KOPT-K1 (cell line): ENCODE results near the gene NRXN2.

Experiments used
- H3K27ac ChIP-seq: fragments of 200-600 bp; sonication (generic); 2 replicates; pipeline ENCODE4 v1.5.1; 2016; ENCODE audit warnings: antibody characterized with exemption, mild to moderate bottlenecking, low read depth, low read length; ENCODE audit not compliant: poor library complexity, severe bottlenecking
- H3K36me3 ChIP-seq: fragments of 200-600 bp; sonication (generic); 2 replicates; pipeline ENCODE4 v1.5.1; 2017; ENCODE audit warnings: antibody characterized with exemption, mild to moderate bottlenecking, low read length, moderate library complexity; ENCODE audit not compliant: insufficient read depth
- H3K9me3 ChIP-seq: fragments of 200-600 bp; sonication (generic); 2 replicates; pipeline ENCODE4 v1.5.1; 2017; ENCODE audit warnings: antibody characterized with exemption, low read length, mild to moderate bottlenecking; ENCODE audit not compliant: insufficient read depth, poor library complexity, severe bottlenecking

NRXN2 gene

GRCh38 chr11:64762674-64763525 is 39.9 kb upstream of the NRXN2 start:
- Histone ChIP-seq H3K9me3 (no peaks in the 10 kb centered on the region), H3K27ac (peak overlapping the region; percentile 64), H3K36me3 (peaks cover 70% of the 10 kb centered on the region)

GRCh38 chr11:64762277-64762673 is 39.3 kb upstream of the NRXN2 start:
- peak overlapping the region; percentile 64 for H3K27ac ChIP-seq
- peaks cover 64% of the 10 kb centered on the region for H3K36me3 ChIP-seq
- H3K9me3 ChIP-seq: no peaks in the 10 kb centered on the region

- Histone ChIP-seq H3K27ac (peak overlapping the region; percentile 0), H3K9me3 (no peaks in the 10 kb centered on the region), H3K36me3 (peaks cover 51% of the 10 kb centered on the region)
These were observed 37.9 kb upstream of the NRXN2 start for GRCh38 chr11:64760759-64761420.

GRCh38 chr11:64759722-64760719 is 37.0 kb upstream of the NRXN2 start, which contains the start of gene PYGM:
Gene PYGM, minus strand, starts transcription at chr11:64759974. Its CDS starts 76 bp downstream, at chr11:64759898.
- Histone ChIP-seq H3K36me3 (peaks cover 43% of the 10 kb centered on the region), H3K9me3 (no peaks in the 10 kb centered on the region), H3K27ac (peak within 1 kb of the TSS; percentile 0)

- no peak overlapping the region for H3K27ac ChIP-seq
- H3K36me3 ChIP-seq: peaks cover 37% of the 10 kb centered on the region
- no peaks in the 10 kb centered on the region for H3K9me3 ChIP-seq
These were observed 36.2 kb upstream of the NRXN2 start for GRCh38 chr11:64759131-64759721.

GRCh38 chr11:64758330-64759079 is 35.5 kb upstream of the NRXN2 start:
- Histone ChIP-seq H3K9me3 (no peaks in the 10 kb centered on the region), H3K27ac (no peak overlapping the region), H3K36me3 (peaks cover 30% of the 10 kb centered on the region)

GRCh38 chr11:64757549-64758329 is 34.7 kb upstream of the NRXN2 start:
- Histone ChIP-seq H3K9me3 (no peaks in the 10 kb centered on the region), H3K36me3 (peaks cover 23% of the 10 kb centered on the region), H3K27ac (no peak overlapping the region)

- Histone ChIP-seq H3K27ac (no peak overlapping the region), H3K9me3 (no peaks in the 10 kb centered on the region), H3K36me3 (peaks cover 15% of the 10 kb centered on the region; the same call in 1 of the 2 replicates)
These were observed 32.8 kb upstream of the NRXN2 start for GRCh38 chr11:64755681-64756361.

GRCh38 chr11:64754919-64755662 is 32.1 kb upstream of the NRXN2 start:
- no peaks in the 10 kb centered on the region for H3K9me3 ChIP-seq
- no peak overlapping the region for H3K27ac ChIP-seq
- H3K36me3 ChIP-seq: peaks cover 10% of the 10 kb centered on the region; the same call in 1 of the 2 replicates

- H3K27ac ChIP-seq: no peak overlapping the region
These were observed 31.3 kb upstream of the NRXN2 start for GRCh38 chr11:64754124-64754918.

GRCh38 chr11:64753380-64754123 is 30.6 kb upstream of the NRXN2 start:
- Histone ChIP-seq H3K36me3 (peaks cover 10% of the 10 kb centered on the region; the same call in 1 of the 2 replicates), H3K9me3 (no peaks in the 10 kb centered on the region), H3K27ac (no peak overlapping the region)

More at GRCh38 chr11:64754124-64754918, 31.3 kb upstream of the NRXN2 start:
- H3K9me3 ChIP-seq: no peaks in the 10 kb centered on the region
- peaks cover 10% of the 10 kb centered on the region; the same call in 1 of the 2 replicates for H3K36me3 ChIP-seq
